Metanephros (tissue), 2 donors: ENCODE measurements around the gene TAPT1. TPM values are rescaled to one million over a fixed set of nuclear protein-coding genes. Genes with fewer than 3 reads are reported as not detected.

ENCODE experiments used
- small RNA-seq: library from RNA; depleted of rRNA; stranded (forward); fragments of <200 nt; gene quantifications from one replicate; pipeline ENCODE3, GENCODE V24; 2014; ENCODE audit warnings: low replicate concordance
- total RNA-seq: library from RNA; depleted of rRNA; stranded (reverse); fragments of >200 nt; gene quantifications from one replicate; pipeline ENCODE4 v1.2.3, GENCODE V29; 2014

The TAPT1 gene
- 50.7 TPM for total RNA-seq

DNA sequence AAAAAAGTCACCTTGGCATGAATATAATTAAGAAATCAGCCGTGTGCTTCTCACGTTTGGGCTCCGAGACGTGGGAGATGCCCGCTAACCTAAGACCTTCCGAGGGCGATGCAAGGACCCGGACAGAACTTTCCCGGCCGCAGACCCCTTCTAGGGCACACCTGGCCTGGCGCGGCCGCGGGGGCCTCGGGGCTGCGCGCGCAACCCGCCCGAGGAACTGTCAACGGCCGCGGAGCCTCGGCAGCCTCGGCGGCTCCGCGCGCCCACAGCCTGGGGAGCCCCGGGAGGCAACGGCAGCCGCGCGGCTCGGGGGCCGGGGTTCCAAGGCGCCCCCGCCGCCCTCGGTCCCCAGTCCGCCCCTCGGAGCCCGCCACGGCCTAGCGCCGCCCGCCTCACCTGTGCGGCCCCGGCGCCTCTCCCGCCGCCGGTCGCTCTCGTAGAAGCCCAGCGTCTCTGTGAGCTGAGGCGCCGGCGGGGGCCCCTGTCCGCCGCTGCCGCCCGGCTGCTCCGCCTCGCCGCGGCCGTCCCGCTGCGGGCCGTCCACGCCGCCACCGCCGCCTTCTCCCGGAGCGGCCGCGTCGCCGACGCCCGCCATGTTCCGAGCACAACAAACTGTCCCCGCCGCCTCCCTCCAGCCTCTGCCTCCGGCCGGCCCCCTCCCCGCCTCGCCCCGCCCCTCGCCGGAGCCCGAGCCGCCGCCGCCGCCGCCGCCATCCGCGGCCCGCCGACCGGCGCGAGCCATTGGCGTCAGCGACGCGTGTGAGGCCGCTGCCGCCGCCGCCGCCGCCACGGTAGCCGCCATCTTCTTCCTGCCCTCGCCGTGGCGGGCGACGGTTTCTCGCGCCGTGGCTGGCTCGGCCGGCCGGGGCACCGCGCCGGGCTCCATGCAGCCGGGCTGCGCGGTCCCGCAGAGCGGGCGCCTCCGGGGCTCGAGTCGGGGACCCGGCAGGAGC lies at the start of gene TAPT1:
Gene TAPT1 (minus strand): TSS at position 609 of the 953 bp plus-strand sequence. CDS start 14 bp downstream, at position 595.

Small RNA genes lying within 50 kb of the gene (small RNA-seq; reads per million reads assigned to genes)
- gene RPS21P4, result not detected

Other genes with a start within 250 kb of the TAPT1 start
- 34.9 TPM for gene PROM1, start 142.4 kb downstream of the TAPT1 start, total RNA-seq